HL-60 (cell line): ENCODE results near the gene KANSL1.

ENCODE experiments used
- CTCF ChIP-seq: IDR thresholded peaks from one replicate; pipeline ENCODE4 v1.5.1; 2011; ENCODE audit warnings: low read length, control low read depth, inconsistent platforms; ENCODE audit not compliant: insufficient read depth
- GABPA ChIP-seq: IDR thresholded peaks from 2 replicates; pipeline ENCODE4 v1.6.1; 2012; ENCODE audit warnings: low read depth
- POLR2AphosphoS5 ChIP-seq: IDR thresholded peaks from 2 replicates; pipeline ENCODE4 v1.6.1; 2012; ENCODE audit warnings: low read depth
- SPI1 ChIP-seq: IDR thresholded peaks from 2 replicates; pipeline ENCODE4 v1.6.1; 2012; ENCODE audit warnings: low read depth, mild to moderate bottlenecking, borderline replicate concordance
- TF ChIP-seq, protein P1 (sequence below): IDR thresholded peaks from 2 replicates; pipeline ENCODE4 v1.6.1; 2012; ENCODE audit warnings: low read depth; ENCODE audit not compliant: insufficient replicate concordance

DNA sequence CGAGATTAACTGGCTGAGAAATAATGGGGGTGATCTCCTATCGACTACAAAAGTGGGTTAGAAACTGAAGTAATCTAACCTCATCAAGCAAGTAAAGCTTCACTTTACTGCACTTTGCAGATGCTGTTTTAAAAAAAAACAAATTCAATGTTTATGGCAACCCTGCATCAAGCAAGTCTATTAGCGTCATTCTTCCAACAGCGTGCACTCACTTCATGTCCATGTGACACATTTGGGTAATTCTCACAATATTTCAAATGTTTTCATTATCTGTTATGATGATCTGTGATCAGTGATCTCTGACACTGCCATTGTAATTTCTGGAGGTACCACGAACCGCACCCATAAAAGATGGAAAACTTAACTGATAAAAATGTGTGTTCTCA lies 70.8 kb downstream of the KANSL1 start:
- TF ChIP-seq CTCF (no peak), POLR2AphosphoS5 (no peak), GABPA (no peak), SPI1 (no peak)
- TF ChIP-seq, protein P1, sequence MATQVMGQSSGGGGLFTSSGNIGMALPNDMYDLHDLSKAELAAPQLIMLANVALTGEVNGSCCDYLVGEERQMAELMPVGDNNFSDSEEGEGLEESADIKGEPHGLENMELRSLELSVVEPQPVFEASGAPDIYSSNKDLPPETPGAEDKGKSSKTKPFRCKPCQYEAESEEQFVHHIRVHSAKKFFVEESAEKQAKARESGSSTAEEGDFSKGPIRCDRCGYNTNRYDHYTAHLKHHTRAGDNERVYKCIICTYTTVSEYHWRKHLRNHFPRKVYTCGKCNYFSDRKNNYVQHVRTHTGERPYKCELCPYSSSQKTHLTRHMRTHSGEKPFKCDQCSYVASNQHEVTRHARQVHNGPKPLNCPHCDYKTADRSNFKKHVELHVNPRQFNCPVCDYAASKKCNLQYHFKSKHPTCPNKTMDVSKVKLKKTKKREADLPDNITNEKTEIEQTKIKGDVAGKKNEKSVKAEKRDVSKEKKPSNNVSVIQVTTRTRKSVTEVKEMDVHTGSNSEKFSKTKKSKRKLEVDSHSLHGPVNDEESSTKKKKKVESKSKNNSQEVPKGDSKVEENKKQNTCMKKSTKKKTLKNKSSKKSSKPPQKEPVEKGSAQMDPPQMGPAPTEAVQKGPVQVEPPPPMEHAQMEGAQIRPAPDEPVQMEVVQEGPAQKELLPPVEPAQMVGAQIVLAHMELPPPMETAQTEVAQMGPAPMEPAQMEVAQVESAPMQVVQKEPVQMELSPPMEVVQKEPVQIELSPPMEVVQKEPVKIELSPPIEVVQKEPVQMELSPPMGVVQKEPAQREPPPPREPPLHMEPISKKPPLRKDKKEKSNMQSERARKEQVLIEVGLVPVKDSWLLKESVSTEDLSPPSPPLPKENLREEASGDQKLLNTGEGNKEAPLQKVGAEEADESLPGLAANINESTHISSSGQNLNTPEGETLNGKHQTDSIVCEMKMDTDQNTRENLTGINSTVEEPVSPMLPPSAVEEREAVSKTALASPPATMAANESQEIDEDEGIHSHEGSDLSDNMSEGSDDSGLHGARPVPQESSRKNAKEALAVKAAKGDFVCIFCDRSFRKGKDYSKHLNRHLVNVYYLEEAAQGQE: no peak
